Measurements from ENCODE around the gene USH1C.
A peak's percentile ranks its signal among the peaks of the same experiment; 100 is the strongest.

The USH1C gene

GRCh38 chr11:17505146-17505545, 39.1 kb downstream of the USH1C start:
- no peak for DNase-seq (ENCODE audit: low spot score)

- DNase-seq (ENCODE audit: low spot score), result peak; percentile 84
Measured at GRCh38 chr11:17504330-17505107, 39.7 kb downstream of the USH1C start.

- DNase-seq (ENCODE audit: low spot score), result no peak
Measured at GRCh38 chr11:17502630-17503029, 41.6 kb downstream of the USH1C start.

- no peak for DNase-seq (ENCODE audit: low spot score)
Measured at GRCh38 chr11:17500673-17501072, 43.5 kb downstream of the USH1C start.

- peak; percentile 57 for DNase-seq (ENCODE audit: low spot score)
Measured at GRCh38 chr11:17498475-17498874, 45.7 kb downstream of the USH1C start.

- no peak for DNase-seq (ENCODE audit: low spot score)
Measured at GRCh38 chr11:17498058-17498457, 46.2 kb downstream of the USH1C start.

- DNase-seq (ENCODE audit: low spot score), result no peak
Measured at GRCh38 chr11:17496406-17496805, 47.8 kb downstream of the USH1C start.

GRCh38 chr11:17494019-17494418, 50.2 kb downstream of the USH1C start:
- DNase-seq (ENCODE audit: low spot score), result no peak

- DNase-seq (ENCODE audit: low spot score), result no peak
Measured at GRCh38 chr11:17490938-17491337, 53.3 kb downstream of the USH1C start.

- no peak for DNase-seq (ENCODE audit: low spot score)
Measured at GRCh38 chr11:17490232-17490631, 54.0 kb downstream of the USH1C start.

GRCh38 chr11:17489751-17490150, 54.5 kb downstream of the USH1C start:
- DNase-seq (ENCODE audit: low spot score), result no peak

- DNase-seq (ENCODE audit: low spot score), result no peak
Measured at GRCh38 chr11:17488563-17488962, 55.7 kb downstream of the USH1C start.

GRCh38 chr11:17486646-17487045, 57.6 kb downstream of the USH1C start:
- no peak for DNase-seq (ENCODE audit: low spot score)

GRCh38 chr11:17483505-17483904, 60.7 kb downstream of the USH1C start:
- no peak for DNase-seq (ENCODE audit: low spot score)

- no peak for DNase-seq (ENCODE audit: low spot score)
Measured at GRCh38 chr11:17481905-17482304, 62.3 kb downstream of the USH1C start.

GRCh38 chr11:17479284-17480214, 64.7 kb downstream of the USH1C start:
- peak; percentile 88 for DNase-seq (ENCODE audit: low spot score)

- DNase-seq (ENCODE audit: low spot score), result no peak
Measured at GRCh38 chr11:17478070-17478469, 66.1 kb downstream of the USH1C start.

GRCh38 chr11:17477361-17477760, 66.9 kb downstream of the USH1C start:
- no peak for DNase-seq (ENCODE audit: low spot score)

- DNase-seq (ENCODE audit: low spot score), result no peak
Measured at GRCh38 chr11:17477084-17477333, 67.2 kb downstream of the USH1C start.

- DNase-seq (ENCODE audit: low spot score), result peak; percentile 39
Measured at GRCh38 chr11:17476317-17477083, 67.7 kb downstream of the USH1C start, which contains the start of gene ABCC8. Gene ABCC8 (minus strand): TSS chr11:17476845. CDS start chr11:17476776, 69 bp downstream.

- DNase-seq (ENCODE audit: low spot score), result no peak
Measured at GRCh38 chr11:17475666-17476316, 68.4 kb downstream of the USH1C start.
